ENCODE results near the gene SIRT2. TPM values are rescaled to one million over a fixed set of nuclear protein-coding genes. Genes with fewer than 3 reads are reported as not detected.
"Not testable (repeated sequence)": the region's sequence is repeated elsewhere in the genome, so short reads cannot be mapped to it uniquely, and the experiment has no call there.

The SIRT2 gene
- total RNA-seq, 1 experiment from 2014 or later: 102 TPM

DNA sequence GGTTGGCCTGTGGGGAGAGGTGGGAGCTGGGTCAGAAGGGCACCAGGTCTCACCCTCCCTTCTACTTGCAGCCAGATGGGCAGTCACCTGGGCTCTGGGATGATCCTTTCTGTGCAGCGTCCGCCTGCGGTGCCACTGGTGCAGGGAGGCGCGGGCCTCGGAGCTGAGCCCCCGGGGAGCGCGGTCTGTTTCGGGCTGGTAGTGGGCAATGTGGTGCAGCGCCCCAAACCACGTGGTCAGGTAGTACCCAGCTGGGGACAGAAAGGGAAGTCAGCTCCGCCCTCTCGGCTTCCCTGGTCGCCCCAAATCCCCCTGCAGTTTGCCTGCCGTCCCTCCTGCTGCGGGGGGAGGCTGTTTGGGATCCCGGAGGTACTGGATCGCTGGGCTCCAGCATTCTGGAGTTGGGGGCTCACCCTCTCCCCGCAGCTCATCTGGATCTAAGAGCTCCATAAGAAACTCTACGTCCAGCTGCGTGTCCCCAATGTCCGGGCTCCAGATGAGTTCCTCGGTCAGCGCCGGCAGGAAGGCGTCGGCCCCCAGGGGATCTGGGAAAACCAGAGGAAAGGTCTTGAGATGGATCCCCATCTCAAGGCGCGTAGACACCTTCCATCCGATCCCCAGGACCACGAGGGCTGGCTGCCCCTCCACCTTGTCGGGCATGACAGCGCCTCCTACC, 30.1 kb downstream of the SIRT2 start:
- DNase-seq (ENCODE audit: low read depth): no peak

DNA sequence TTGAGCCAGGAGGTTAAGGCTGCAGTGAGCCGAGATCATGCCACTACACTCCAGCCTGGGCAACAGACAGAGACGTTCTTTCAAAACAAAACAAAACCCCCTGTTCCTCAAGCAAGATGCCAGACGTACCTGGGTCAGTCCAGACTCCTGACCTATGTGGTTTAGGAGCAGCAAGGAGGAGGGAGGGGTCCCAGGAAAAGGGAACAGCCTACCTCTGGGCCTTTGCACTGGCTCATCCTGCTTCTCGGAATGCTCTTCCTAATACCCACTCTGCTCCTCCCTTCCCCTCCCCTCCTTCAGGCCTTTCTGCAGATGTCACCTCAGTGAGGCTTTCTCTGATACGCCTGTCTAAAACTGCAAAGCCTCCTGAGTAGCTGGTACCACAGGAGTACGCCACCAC, 30.9 kb downstream of the SIRT2 start:
- DNase-seq (ENCODE audit: low read depth): no peak

GRCh38 chr19:38867171-38867780, 32.1 kb downstream of the SIRT2 start:
- DNase-seq (ENCODE audit: low read depth): no peak

DNA sequence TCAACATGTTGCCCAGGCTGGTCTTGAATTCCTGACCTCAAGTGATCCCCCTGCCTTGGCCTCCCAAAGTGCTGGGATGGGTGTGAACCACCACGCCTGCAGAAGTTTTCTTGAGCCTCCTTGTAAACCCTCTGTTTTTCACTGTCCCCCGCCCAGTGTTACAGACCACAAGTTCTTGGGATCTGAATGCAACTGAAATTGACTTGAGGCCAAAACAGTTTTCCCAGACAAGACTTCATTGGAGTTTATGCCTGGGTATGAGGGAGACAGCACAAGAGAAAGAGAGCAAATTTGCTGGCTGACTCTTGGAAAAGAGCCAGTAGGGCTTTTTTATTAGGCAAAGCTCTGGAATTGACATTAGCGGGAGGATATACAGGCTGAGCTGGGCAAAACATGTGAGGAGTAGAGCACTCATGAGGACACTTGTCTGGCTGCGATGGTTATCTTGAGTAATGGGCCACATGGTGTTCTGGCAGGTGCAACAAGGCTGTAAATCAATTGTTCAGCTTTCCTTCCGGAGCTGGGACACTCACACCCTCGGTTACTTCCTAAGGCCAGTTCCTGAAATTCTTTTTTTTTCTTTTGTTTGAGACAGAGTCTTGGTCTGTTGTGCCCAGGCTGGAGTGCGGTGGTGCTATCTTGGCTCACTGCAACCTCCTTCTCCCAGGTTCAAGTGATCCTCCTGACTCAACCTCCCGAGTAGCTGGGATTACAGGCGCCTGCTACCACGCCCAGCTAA, 36.9 kb downstream of the SIRT2 start:
- DNase-seq (ENCODE audit: low read depth): peak; percentile 66

DNA sequence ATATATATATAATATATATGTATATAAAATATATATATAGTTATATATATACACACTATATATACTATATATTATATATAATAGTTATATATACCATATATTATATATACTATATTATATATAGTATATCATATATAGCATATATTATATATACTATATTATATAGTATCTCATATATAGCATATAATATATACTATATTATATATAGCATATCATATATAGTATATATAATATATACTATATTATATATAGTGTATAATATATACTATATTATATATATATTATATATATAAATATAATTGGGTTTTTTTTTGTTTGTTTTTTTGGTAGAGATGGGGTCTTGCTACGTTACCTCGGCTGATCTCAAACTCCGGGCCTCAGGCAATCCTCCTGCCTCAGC, 38.0 kb downstream of the SIRT2 start:
- no peak for DNase-seq (ENCODE audit: low read depth)

- not testable (repeated sequence) for DNase-seq (ENCODE audit: low read depth)
These were observed 39.7 kb downstream of the SIRT2 start for GRCh38 chr19:38859631-38860204.

DNA sequence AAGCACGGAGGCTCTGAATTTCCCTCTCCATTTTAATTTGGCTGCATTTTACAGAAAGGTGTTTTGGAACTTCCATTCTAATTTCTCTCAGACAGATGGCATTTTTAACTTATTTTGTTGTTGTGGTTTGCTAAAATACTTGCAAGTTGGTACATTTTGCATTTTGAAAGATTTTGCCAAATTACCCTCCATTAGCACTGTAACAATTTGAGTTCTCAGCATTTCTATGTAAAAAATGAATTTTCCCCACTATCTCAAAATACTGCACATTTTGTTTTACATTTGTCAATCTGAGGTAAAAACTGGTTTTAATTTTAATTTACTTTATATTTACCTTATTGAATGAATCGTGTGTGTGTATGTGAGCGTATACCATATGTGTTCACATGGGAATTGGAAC, 42.6 kb downstream of the SIRT2 start:
- DNase-seq (ENCODE audit: low read depth): no peak

DNA sequence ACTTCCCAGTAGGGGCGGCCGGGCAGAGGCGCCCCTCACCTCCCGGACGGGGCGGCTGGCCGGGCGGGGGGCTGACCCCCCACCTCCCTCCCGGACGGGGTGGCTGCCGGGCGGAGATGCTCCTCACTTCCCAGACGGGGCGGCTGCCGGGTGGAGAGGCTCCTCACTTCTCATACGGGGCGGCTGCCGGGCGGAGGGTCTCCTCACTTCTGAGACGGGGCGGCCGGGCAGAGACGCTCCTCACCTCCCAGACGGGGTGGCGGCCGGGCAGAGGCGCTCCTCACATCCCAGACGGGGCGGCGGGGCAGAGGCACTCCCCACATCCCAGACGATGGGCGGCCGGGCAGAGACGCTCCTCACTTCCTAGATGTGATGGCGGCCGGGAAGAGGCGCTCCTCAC, 43.7 kb downstream of the SIRT2 start:
- DNase-seq (ENCODE audit: low read depth): not testable (repeated sequence)

GRCh38 chr19:38854961-38855360, 44.5 kb downstream of the SIRT2 start:
- not testable (repeated sequence) for DNase-seq (ENCODE audit: low read depth)

- no peak for DNase-seq (ENCODE audit: low read depth)
These were observed 46.2 kb downstream of the SIRT2 start for GRCh38 chr19:38853214-38853613.

GRCh38 chr19:38852231-38853044, 47.0 kb downstream of the SIRT2 start:
- DNase-seq (ENCODE audit: low read depth): peak; percentile 81

DNA sequence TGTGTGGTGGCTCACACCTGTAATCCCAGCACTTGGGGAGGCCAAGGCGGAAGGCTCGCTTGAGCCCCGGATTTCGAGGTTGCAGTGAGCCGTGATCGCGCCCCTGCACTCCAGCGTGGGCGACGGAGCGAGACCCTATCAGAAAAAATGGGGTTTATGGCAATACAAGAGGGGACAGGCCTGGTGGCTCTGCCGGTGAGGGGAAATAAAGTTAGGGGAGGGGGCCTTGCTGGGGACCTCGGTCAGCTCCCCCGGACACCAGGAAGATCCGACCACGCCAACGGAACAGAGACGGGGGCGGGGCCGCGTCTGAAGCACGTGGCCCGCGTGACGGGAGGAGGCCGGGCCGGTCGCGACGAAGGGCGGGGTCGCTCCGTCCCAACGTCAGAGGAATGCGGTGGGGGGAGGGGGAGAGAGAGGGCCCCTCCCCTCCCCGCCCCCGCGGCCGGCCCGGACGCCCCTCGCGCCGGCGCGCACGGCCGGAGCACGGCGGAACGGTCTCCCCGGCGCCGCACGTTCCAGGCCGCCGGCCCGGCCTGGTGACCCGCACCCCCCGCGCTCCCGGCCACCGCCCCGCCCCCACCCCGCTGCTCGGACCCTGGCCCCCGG, 47.7 kb downstream of the SIRT2 start:
- DNase-seq (ENCODE audit: low read depth): peak; percentile 92

GRCh38 chr19:38850976-38851621, 48.3 kb downstream of the SIRT2 start:
- no peak for DNase-seq (ENCODE audit: low read depth)

DNA sequence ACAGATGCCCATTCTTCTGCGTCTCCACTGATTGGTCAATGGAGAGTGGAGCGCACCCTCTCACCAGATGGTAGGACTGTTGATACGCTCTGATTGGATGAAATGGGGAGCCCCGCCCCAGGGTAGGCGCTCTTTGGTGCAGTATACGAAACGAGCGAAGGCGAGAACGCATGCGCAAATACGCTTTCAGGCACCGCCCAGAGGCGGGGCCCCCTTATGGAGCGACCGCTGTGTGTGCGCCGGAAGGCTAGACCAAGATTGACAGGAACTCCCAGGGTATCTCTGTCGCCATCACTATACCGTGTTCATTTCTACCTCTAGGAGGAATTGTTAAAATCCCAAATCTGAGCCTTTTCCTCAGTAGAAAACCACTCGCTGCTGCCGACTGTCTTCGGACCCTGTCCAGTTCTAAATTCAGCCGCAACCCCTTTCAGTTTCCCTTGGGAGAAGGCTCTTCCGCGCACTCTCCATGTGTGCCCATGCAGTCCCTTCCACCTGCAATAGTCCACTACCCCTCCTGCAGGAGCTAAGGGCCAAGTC, 48.9 kb downstream of the SIRT2 start:
- no peak for DNase-seq (ENCODE audit: low read depth)

DNA sequence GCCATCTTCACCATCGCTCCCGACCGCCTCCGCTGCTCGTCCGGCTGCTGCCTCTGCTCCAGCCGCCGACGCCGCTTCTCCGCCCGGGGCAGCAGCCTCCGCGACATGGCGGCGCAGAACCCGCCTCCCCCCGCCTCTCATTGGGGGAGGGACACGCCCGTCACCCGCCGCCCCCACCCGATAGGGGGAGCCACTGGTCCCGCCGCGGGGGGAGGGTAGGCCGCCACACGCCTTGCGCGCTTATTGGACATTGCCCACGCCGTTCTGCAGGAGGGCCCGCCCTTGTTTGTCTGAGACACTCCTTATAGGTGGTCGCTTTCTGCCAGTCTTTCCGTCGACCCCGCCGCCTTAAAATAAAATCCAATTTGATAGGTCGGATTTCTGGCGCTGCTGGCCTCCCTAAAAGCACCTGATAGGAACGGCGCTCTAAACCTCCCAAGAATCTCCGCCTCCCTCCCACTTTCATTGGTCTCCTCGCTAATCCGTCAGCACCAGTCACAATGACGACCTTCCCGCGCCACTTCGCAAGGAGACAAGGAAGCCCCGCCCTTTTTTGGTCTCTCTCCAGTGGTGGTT, 49.5 kb downstream of the SIRT2 start, which contains the start of gene HNRNPL:
Gene HNRNPL, minus strand, starts transcription at position 127 of the 576 bp plus-strand sequence. Its CDS starts 20 bp downstream, at position 107.
- DNase-seq (ENCODE audit: low read depth): peak; percentile 100

GRCh38 chr19:38849147-38849859, 50.1 kb downstream of the SIRT2 start:
- DNase-seq (ENCODE audit: low read depth): peak; percentile 94

GRCh38 chr19:38848299-38849146, 50.9 kb downstream of the SIRT2 start:
- no peak for DNase-seq (ENCODE audit: low read depth)

DNA sequence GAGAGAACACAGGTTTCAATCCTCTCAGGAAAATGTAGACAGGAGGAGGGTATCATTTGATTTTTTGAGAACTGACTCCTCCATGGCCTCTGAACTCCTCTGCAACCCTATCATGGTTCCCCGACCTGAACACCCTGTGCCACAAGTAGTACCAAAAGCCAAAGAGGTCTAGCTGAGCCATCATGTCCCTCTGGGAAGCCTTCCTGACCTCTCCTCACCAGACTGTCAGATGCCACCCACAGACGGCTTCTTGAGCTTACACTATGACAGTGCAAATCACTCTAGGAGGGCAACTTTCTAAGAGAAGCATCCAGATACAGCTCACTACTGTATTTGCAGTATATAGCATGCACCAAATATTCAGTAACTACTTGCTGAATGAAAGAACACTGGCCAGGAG, 53.3 kb downstream of the SIRT2 start:
- DNase-seq (ENCODE audit: low read depth): no peak

Measured in RPMI7951 (cell line).